SK-N-SH treated with all-trans-retinoic acid at 6 μM for 48 hours (cell line): ENCODE results near the gene CYS1.

Experiments
- ATAC-seq: fragments of 200-7000 bp; cut with Tn5 transposase; 3 replicates; pipeline ENCODE4 v1.9.1; 2020; ENCODE audit warnings: mild to moderate bottlenecking, moderate library complexity
- ARNTL ChIP-seq: fragments of 450-650 bp; formaldehyde crosslinking; IDR thresholded peaks from 2 replicates; pipeline ENCODE4 v1.5.0; 2020; ENCODE audit warnings: low read depth, mild to moderate bottlenecking, moderate library complexity, borderline replicate concordance
- BACH2 ChIP-seq: fragments of 250-450 bp; sonication (Bioruptor Pico); IDR thresholded peaks from 2 replicates; pipeline ENCODE4 v1.9.0; 2021; ENCODE audit warnings: mild to moderate bottlenecking, borderline replicate concordance
- CSDC2 ChIP-seq: fragments of 250-450 bp; sonication (Bioruptor Pico); IDR thresholded peaks from 2 replicates; pipeline ENCODE4 v1.5.0; 2020; ENCODE audit warnings: mild to moderate bottlenecking, moderate library complexity
- CSRNP3 ChIP-seq: fragments of 250-450 bp; sonication (Bioruptor Pico); IDR thresholded peaks from 2 replicates; pipeline ENCODE4 v1.5.1; 2021; ENCODE audit warnings: mild to moderate bottlenecking, moderate library complexity
- ESRRG ChIP-seq: fragments of 250-450 bp; sonication (Bioruptor Pico); IDR thresholded peaks from 2 replicates; pipeline ENCODE4 v1.6.1; 2021; ENCODE audit warnings: mild to moderate bottlenecking
- GLIS3 ChIP-seq: fragments of 250-450 bp; sonication (Bioruptor Pico); IDR thresholded peaks from 2 replicates; pipeline ENCODE4 v1.5.0; 2020; ENCODE audit warnings: mild to moderate bottlenecking, moderate library complexity
- ISL1 ChIP-seq: fragments of 250-450 bp; sonication (Bioruptor Pico); IDR thresholded peaks from 2 replicates; pipeline ENCODE4 v2.1.2; 2022; ENCODE audit warnings: mild to moderate bottlenecking, moderate library complexity
- OSR1 ChIP-seq: fragments of 250-450 bp; sonication (Bioruptor Pico); IDR thresholded peaks from 2 replicates; pipeline ENCODE4 v1.8.0; 2022; ENCODE audit warnings: moderate library complexity, mild to moderate bottlenecking, inconsistent platforms
- POU6F1 ChIP-seq: fragments of 250-450 bp; sonication (Bioruptor Pico); IDR thresholded peaks from 2 replicates; pipeline ENCODE4 v1.8.0; 2021; ENCODE audit warnings: low read depth, mild to moderate bottlenecking, moderate library complexity, borderline replicate concordance
- PPARA ChIP-seq: fragments of 250-450 bp; sonication (Bioruptor Pico); IDR thresholded peaks from 2 replicates; pipeline ENCODE4 v1.5.0; 2020; ENCODE audit warnings: mild to moderate bottlenecking, borderline replicate concordance
- RARB ChIP-seq: fragments of 250-450 bp; sonication (Bioruptor Pico); IDR thresholded peaks from 2 replicates; pipeline ENCODE4 v1.8.0; 2021; ENCODE audit warnings: mild to moderate bottlenecking, moderate library complexity
- SNAI2 ChIP-seq: fragments of 250-450 bp; sonication (Bioruptor Pico); IDR thresholded peaks from 2 replicates; pipeline ENCODE4 v1.5.0; 2020; ENCODE audit warnings: mild to moderate bottlenecking, moderate library complexity
- TCF4 ChIP-seq: fragments of 250-450 bp; sonication (Bioruptor Pico); IDR thresholded peaks from 2 replicates; pipeline ENCODE4 v1.8.0; 2021; ENCODE audit warnings: mild to moderate bottlenecking, moderate library complexity, borderline replicate concordance
- TOX ChIP-seq: fragments of 250-450 bp; sonication (Bioruptor Pico); IDR thresholded peaks from 2 replicates; pipeline ENCODE4 v1.8.0; 2021; ENCODE audit warnings: mild to moderate bottlenecking, moderate library complexity, borderline replicate concordance
- TSHZ2 ChIP-seq: fragments of 250-450 bp; sonication (Bioruptor Pico); IDR thresholded peaks from 2 replicates; pipeline ENCODE4 v1.5.0; 2020; ENCODE audit warnings: mild to moderate bottlenecking, moderate library complexity
- ZFP3 ChIP-seq: fragments of 250-450 bp; sonication (Bioruptor Pico); IDR thresholded peaks from 2 replicates; pipeline ENCODE4 v1.5.0; 2020; ENCODE audit warnings: mild to moderate bottlenecking, moderate library complexity
- ZFP30 ChIP-seq: fragments of 450-650 bp; formaldehyde crosslinking; IDR thresholded peaks from 2 replicates; pipeline ENCODE4 v1.5.0; 2022; ENCODE audit warnings: mild to moderate bottlenecking, moderate library complexity
- ZNF565 ChIP-seq: fragments of 450-650 bp; formaldehyde crosslinking; conservative IDR thresholded peaks from 2 replicates; pipeline ENCODE4 v1.5.0; 2020; ENCODE audit warnings: low read depth, mild to moderate bottlenecking, moderate library complexity
- ZNF70 ChIP-seq: fragments of 450-650 bp; formaldehyde crosslinking; IDR thresholded peaks from 2 replicates; pipeline ENCODE4 v1.5.0; 2020; ENCODE audit warnings: mild to moderate bottlenecking, moderate library complexity

Gene CYS1

GRCh38 chr2:10079870-10080535 is at the start of gene CYS1:
Gene CYS1, minus strand, starts transcription at chr2:10080411. Its CDS starts 188 bp downstream, at chr2:10080223.
- peak; percentile 3 for ATAC-seq
- no peak for TF ChIP-seq ISL1 (CRISPR knock-in tag)
- TF ChIP-seq ZNF70 = no peak
- no peak for TF ChIP-seq BACH2 (CRISPR knock-in tag)
- TF ChIP-seq RARB = no peak
- no peak for TF ChIP-seq SNAI2 (CRISPR knock-in tag)
- no peak for TF ChIP-seq ZFP3 (CRISPR knock-in tag)
- TF ChIP-seq CSRNP3 (CRISPR knock-in tag) = no peak
- TF ChIP-seq TCF4 (CRISPR knock-in tag) = no peak
- TF ChIP-seq TSHZ2 = no peak
- TF ChIP-seq OSR1 (CRISPR knock-in tag) = no peak
- no peak for TF ChIP-seq CSDC2 (CRISPR knock-in tag)
- TF ChIP-seq TOX (CRISPR knock-in tag) = no peak

- no peak for TF ChIP-seq POU6F1 (CRISPR knock-in tag)
- TF ChIP-seq ZNF70 = no peak
Observed at GRCh38 chr2:10129490-10129889, 49.3 kb upstream of the CYS1 start.

GRCh38 chr2:10128420-10128819 is 48.2 kb upstream of the CYS1 start:
- TF ChIP-seq RARB (no peak), SNAI2 (CRISPR knock-in tag) (no peak), CSDC2 (CRISPR knock-in tag) (no peak), TOX (CRISPR knock-in tag) (no peak)
- ATAC-seq = no peak

More at GRCh38 chr2:10129490-10129889, 49.3 kb upstream of the CYS1 start:
- ATAC-seq = no peak

- no peak for ATAC-seq
- TF ChIP-seq TSHZ2 = peak; percentile 40; the same call in 1 of the 2 replicates
- TF ChIP-seq BACH2 (CRISPR knock-in tag) = no peak
- peak; percentile 53; the same call in 1 of the 2 replicates for TF ChIP-seq ISL1 (CRISPR knock-in tag)
- TF ChIP-seq, all 23 proteins: peak for 2
Observed at GRCh38 chr2:10126632-10127026, 46.4 kb upstream of the CYS1 start.

- TF ChIP-seq CSRNP3 (CRISPR knock-in tag) (no peak), ESRRG (CRISPR knock-in tag) (no peak), GLIS3 (CRISPR knock-in tag) (no peak), BACH2 (CRISPR knock-in tag) (no peak), ARNTL (no peak), ZFP30 (CRISPR knock-in tag) (no peak), CSDC2 (CRISPR knock-in tag) (no peak), PPARA (CRISPR knock-in tag) (no peak), TCF4 (CRISPR knock-in tag) (no peak), ZNF70 (no peak), ZNF565 (CRISPR knock-in tag) (no peak), ISL1 (CRISPR knock-in tag) (no peak)
- no peak for ATAC-seq
Observed at GRCh38 chr2:10125842-10126631, 45.8 kb upstream of the CYS1 start.
